SK-N-MC (cell line): Measurements from ENCODE around the gene ITGA7.

Experiments
- EZH2 ChIP-seq: fragments of 200-600 bp; sonication (generic); IDR thresholded peaks from one replicate; pipeline ENCODE4 v1.6.1; 2017; ENCODE audit warnings: antibody characterized with exemption
- POLR2AphosphoS5 ChIP-seq: IDR thresholded peaks from 2 replicates; pipeline ENCODE4 v1.6.1; 2012; ENCODE audit warnings: mild to moderate bottlenecking, low read depth, low read length, borderline replicate concordance

DNA sequence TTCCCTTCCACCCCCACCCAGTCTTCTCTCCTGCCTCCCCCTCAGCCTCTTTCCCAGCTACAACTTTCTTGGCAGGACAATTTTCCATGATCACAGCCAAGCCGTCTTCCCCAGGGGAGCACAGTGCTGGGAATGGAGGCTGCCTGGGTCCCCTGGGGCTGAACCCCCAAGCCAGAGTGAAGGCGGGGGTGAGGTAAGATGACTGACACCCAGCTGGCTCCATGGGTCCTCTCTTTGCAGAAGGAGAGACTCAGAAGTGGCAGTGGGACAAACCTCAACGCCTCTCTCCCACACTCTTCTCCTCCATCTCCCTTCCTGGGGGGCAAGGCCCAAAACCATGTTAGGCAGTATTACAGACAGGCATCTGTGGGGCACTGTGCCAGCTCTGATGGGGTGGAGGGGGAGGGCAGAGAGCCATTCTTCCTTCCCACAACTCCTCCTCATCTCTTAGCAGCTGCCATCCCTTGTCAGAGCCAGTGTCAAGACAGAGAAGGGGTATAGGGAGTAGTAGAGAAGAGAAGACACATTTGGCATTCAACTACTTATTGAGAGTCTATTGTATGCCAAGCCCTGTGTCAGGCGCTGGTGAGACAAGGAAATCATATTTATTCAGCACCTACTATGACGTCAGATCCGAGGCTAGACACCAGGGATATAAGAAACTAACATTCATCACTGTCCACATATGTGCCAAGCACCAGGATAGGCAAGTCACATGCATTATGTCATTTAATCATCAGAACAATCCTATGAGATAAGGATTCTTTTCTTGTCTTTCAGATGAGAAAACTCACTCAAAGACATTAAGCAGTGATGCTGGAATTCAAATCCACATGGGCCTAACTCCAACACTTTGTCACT is 3.6 kb downstream of the ITGA7 start:
- no peak for TF ChIP-seq POLR2AphosphoS5
- no peak for TF ChIP-seq EZH2
